Kidney (tissue), 14 donors: ENCODE results near the gene PCLO. TPM values are rescaled to one million over a fixed set of nuclear protein-coding genes. Genes with fewer than 3 reads are reported as not detected.

ENCODE experiments used
- DNase-seq, 5 donors: peaks; one replicate each; pipeline ENCODE4 v3.0.0-alpha.2; 2013 to 2020
- FAIRE-seq: peaks from 2 replicates; lab custom pipeline; 2012; peaks lifted over from hg19 to GRCh38; lab: Jason Lieb, UNC
- H3K27ac ChIP-seq, 2 donors: one replicate each; pipeline ENCODE4 v1.7.0; 2013; ENCODE audit warnings: low read depth in 2 of 2, low read length in 2 of 2, inconsistent platforms in 1 of 2
- H3K27me3 ChIP-seq: one replicate; pipeline ENCODE4 v1.7.1; 2013; ENCODE audit warnings: low read length, inconsistent platforms; ENCODE audit not compliant: control insufficient read depth, insufficient read depth
- H3K36me3 ChIP-seq, 3 donors: one replicate each; pipeline versions ENCODE4 v1.7.0 to v1.7.1; 2013; ENCODE audit warnings: low read length in 3 of 3, control low read depth in 1 of 3, inconsistent platforms in 1 of 3; ENCODE audit not compliant: insufficient read depth in 3 of 3, control insufficient read depth in 2 of 3
- H3K4me1 ChIP-seq, 3 donors: one replicate each; pipeline versions ENCODE4 v1.7.0 to v1.7.1; 2013; ENCODE audit warnings: low read length in 3 of 3, inconsistent platforms in 1 of 3, low read depth in 1 of 3; ENCODE audit not compliant: control insufficient read depth in 2 of 3, insufficient read depth in 2 of 3
- H3K4me3 ChIP-seq, 3 donors: one replicate each; pipeline versions ENCODE4 v1.7.0 to v1.8.1; 2013; ENCODE audit warnings: low read length in 3 of 3, control low read depth in 1 of 3, inconsistent platforms in 1 of 3
- H3K9ac ChIP-seq, 3 donors: one replicate each; pipeline versions ENCODE4 v1.7.0 to v1.7.1; 2013; ENCODE audit warnings: low read length in 3 of 3, control low read depth in 1 of 3, inconsistent platforms in 1 of 3
- H3K9me3 ChIP-seq, 3 donors: one replicate each; pipeline versions ENCODE4 v1.7.0 to v1.7.1; 2013; ENCODE audit warnings: low read length in 3 of 3, control low read depth in 1 of 3, inconsistent platforms in 1 of 3; ENCODE audit not compliant: control insufficient read depth in 2 of 3, insufficient read depth in 1 of 3
- intact Hi-C: fragments of 100-400 bp; cut with DNase I; formaldehyde crosslinking; loops from one replicate; pipeline ENCODE4 v1.11.1; 2022
- polyA plus RNA-seq: library from polyadenylated mRNA; stranded (reverse); fragments of 350-450 nt; fragmentation: Illumina TruSeq; extraction: RNeasy Lipid Tissue Mini Kit (QIAGEN cat#74804); gene quantifications from one replicate; pipeline ENCODE4 v1.2.3, GENCODE V29; 2014; ENCODE audit warnings: low read depth, low replicate concordance; ENCODE audit not compliant: insufficient read depth
- total RNA-seq: library from RNA; stranded (reverse); fragmentation: NEBNext Ultra II Directional; extraction: Animal tissue kit (Norgen Biotek cat#: 25700); gene quantifications from one replicate; pipeline ENCODE4 v1.2.1, GENCODE V29; 2021
- TF ChIP-seq, protein P1 (sequence below): IDR thresholded peaks from 3 replicates; pipeline ENCODE4 v1.5.1; 2012; ENCODE audit warnings: mild to moderate bottlenecking, moderate library complexity, borderline replicate concordance; ENCODE audit not compliant: insufficient read depth; ENCODE audit errors: extremely low read depth
- donor health status: control.
- donor health status: control.
- donor health status: control.
- donor health status: control.
- donor health status: control.
- donor health status: DM: yes; HTN: yes; CAD: no.
- donor health status: Normal renal cell carcinoma (clear cell type).

The PCLO gene
- total and polyA plus RNA-seq, 2 donors from 2014 or later = 4.0 to 12.0 TPM

GRCh38 chr7:83109352-83109751, 53.3 kb downstream of the PCLO start:
- no peak for FAIRE-seq
- Histone ChIP-seq H3K4me1 (no peaks in the 10 kb centered on the region), H3K9ac (no peak overlapping the region), H3K36me3 (no peaks in the 10 kb centered on the region), H3K27ac (no peak overlapping the region), H3K9me3 (no peaks in the 10 kb centered on the region), H3K4me3 (no peak overlapping the region), H3K27me3 (no peaks in the 10 kb centered on the region)
- DNase-seq = no peak
- TF ChIP-seq, protein P1, sequence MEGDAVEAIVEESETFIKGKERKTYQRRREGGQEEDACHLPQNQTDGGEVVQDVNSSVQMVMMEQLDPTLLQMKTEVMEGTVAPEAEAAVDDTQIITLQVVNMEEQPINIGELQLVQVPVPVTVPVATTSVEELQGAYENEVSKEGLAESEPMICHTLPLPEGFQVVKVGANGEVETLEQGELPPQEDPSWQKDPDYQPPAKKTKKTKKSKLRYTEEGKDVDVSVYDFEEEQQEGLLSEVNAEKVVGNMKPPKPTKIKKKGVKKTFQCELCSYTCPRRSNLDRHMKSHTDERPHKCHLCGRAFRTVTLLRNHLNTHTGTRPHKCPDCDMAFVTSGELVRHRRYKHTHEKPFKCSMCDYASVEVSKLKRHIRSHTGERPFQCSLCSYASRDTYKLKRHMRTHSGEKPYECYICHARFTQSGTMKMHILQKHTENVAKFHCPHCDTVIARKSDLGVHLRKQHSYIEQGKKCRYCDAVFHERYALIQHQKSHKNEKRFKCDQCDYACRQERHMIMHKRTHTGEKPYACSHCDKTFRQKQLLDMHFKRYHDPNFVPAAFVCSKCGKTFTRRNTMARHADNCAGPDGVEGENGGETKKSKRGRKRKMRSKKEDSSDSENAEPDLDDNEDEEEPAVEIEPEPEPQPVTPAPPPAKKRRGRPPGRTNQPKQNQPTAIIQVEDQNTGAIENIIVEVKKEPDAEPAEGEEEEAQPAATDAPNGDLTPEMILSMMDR = no peak
- intact Hi-C loops = no loop called here

DNA sequence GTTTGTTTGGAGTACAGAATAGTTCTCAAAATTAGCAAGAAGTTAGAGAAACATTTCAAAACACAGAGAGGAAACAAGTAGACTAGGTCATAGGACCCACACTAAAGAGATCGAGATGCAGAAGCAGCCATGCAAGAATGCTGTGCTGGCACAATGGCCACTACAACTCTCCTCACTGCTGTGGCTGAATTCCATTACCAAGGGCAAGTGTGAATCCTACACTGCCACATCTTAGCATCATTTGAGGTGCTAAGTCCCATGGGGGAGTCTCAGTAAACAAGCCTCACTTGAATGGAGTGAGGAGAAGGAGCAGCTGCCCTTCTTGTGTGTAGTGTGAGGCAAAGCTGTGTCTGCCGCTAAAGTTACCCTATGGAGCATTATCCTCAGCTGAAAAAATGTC, 56.7 kb downstream of the PCLO start:
- H3K9ac ChIP-seq = no peak overlapping the region
- intact Hi-C loops = no loop called here
- FAIRE-seq (no peak), DNase-seq (peak in 2 of 5 donors; percentile 9 to 10)
- no peak overlapping the region for H3K27ac ChIP-seq
- H3K27me3 ChIP-seq = no peaks in the 10 kb centered on the region
- H3K9me3 ChIP-seq = no peaks in the 10 kb centered on the region
- H3K4me1 ChIP-seq = no peaks in the 10 kb centered on the region
- no peaks in the 10 kb centered on the region for H3K36me3 ChIP-seq
- H3K4me3 ChIP-seq = no peak overlapping the region
- TF ChIP-seq, protein P1 = no peak

- TF ChIP-seq, protein P1 = no peak
- no peak overlapping the region for H3K27ac ChIP-seq
- intact Hi-C loops = no loop called here
- no peak for FAIRE-seq
- H3K9me3 ChIP-seq = no peaks in the 10 kb centered on the region
- no peaks in the 10 kb centered on the region for H3K27me3 ChIP-seq
- no peaks in the 10 kb centered on the region for H3K36me3 ChIP-seq
- no peak overlapping the region for H3K4me3 ChIP-seq
- H3K9ac ChIP-seq = no peak overlapping the region
- no peak for DNase-seq
- no peaks in the 10 kb centered on the region for H3K4me1 ChIP-seq
Measured at GRCh38 chr7:83105063-83105462, 57.6 kb downstream of the PCLO start.

- no peak for FAIRE-seq
- H3K27ac ChIP-seq = no peak overlapping the region
- DNase-seq = no peak
- intact Hi-C loops = no loop called here
- H3K4me3 ChIP-seq = no peak overlapping the region
- no peaks in the 10 kb centered on the region for H3K4me1 ChIP-seq
- TF ChIP-seq, protein P1 = no peak
- H3K36me3 ChIP-seq = no peaks in the 10 kb centered on the region
- no peaks in the 10 kb centered on the region for H3K9me3 ChIP-seq
- H3K9ac ChIP-seq = no peak overlapping the region
- H3K27me3 ChIP-seq = no peaks in the 10 kb centered on the region
Measured at GRCh38 chr7:83101530-83101929, 61.2 kb downstream of the PCLO start.
